ENCODE data around the gene GPR26.

The GPR26 gene

DNA sequence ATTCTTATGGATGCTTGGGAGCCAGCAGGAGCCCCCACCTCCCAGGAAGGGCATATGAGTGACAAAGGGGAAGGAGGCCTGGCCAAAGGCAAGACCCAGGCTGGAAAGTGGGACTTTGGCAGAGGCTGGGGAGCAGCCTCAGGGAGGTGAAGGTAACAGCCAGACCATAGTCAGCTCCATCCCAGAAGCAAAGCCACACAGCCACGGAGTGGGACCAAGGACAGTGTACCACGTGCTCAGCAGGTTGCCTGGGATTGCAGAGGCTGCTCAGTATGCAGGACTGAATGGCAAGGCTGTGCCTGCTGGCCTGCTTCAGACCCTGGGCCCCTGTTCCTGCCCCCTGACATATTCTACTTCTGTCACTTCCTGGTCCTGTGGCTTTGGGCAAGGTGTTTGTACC is 17.6 kb upstream of the GPR26 start:
- no peak for DNase-seq

GRCh38 chr10:123649676-123650075 is 16.5 kb upstream of the GPR26 start:
- DNase-seq, result no peak

DNA sequence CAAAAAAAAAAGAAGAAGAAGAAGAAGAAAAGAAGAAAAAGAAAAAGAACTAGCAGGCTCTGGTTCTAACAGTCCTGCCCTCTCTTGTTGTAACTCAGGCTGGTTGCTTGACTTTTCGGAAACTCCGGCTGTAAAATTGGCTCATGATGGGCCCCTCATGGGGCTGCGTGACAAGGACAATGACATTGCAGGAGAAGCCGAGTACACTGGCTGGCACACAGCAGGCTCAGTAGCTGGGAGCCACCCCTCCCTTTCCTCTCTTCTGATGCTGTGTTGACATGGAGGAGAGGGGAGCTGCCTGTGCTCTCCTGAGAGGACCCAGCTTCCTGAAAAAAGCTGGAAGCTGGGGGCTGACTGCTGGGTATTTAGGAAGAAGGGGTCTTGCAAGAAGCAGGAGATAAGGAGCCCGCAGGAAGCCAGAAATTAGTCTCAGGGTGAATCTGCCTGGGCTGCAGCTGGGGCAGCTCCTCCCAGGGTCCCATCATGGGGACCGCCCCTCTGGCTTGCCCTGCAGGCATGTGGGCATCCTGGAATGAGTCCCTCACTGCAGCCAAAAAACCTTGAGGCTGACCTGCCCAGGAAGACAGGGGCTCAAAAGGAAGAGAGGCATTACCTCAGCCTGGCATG is 14.6 kb upstream of the GPR26 start:
- no peak for DNase-seq

GRCh38 chr10:123655751-123656150 is 10.4 kb upstream of the GPR26 start:
- no peak for DNase-seq

GRCh38 chr10:123663522-123663921 is 2.6 kb upstream of the GPR26 start:
- no peak for DNase-seq

GRCh38 chr10:123665491-123666286 is 466 bp upstream of the GPR26 start:
- no peak for DNase-seq

DNA sequence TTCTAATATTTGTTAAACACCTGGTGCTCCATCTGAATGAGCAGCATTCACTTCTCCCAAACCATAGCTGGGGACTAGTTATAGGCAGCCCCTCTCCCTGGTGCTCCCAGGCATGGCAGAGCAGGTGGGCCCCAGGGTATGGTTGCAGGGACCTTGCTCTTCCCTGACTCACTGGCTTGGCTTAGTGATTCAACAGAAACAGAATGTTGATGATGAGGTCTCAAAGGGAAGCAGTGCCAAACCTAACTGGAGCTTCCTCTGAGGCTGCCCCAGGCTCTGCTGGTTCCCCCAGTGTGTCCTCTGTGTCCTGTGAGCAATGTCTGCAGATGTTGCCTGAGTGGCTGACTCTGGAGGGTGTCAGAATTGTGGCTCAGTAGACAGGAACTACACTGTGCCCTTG is 3.7 kb downstream of the GPR26 start:
- DNase-seq, result no peak

GRCh38 chr10:123673198-123673597 is 7.0 kb downstream of the GPR26 start:
- no peak for DNase-seq

- DNase-seq, result no peak
These were observed 8.6 kb downstream of the GPR26 start for GRCh38 chr10:123674741-123675140.

DNA sequence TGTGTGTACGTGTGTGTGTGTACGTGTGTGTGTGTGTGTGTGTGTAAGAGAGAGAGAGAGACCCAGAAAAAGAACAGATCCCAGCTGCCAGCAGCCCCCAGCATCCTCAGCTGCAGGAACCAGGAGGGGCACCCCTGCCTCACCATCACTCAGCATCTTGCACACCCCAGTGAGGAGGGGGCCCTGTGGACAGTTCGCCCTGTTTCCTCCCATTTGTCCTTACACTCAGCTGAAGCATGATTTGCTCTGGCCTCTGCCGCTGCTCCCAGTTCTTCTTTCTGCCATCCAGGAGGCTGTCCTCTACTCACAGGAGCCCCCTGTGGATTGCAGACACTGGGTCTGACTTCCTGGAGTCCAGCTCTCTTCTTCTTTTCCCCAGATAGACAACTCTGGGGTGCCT is 9.7 kb downstream of the GPR26 start:
- no peak for DNase-seq

DNA sequence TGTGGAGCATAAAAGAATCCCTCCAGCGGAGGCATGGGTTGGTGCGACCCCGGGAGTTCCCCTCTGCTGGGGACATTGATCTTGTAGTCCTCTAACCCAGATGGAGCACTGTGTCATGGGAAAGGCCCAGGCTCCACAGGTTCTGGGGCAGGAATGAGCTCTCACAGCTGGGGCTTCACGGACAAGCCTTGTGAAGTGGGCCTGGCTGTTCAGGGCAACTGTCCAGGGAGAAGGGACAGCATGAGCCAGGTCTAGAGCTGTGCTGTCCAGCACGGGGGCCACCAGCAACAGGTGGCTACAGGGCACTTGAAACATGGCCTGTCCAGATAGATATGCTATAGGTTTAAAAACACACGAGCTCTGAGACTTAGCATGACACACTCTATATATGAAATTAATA is 11.4 kb downstream of the GPR26 start:
- no peak for DNase-seq

DNA sequence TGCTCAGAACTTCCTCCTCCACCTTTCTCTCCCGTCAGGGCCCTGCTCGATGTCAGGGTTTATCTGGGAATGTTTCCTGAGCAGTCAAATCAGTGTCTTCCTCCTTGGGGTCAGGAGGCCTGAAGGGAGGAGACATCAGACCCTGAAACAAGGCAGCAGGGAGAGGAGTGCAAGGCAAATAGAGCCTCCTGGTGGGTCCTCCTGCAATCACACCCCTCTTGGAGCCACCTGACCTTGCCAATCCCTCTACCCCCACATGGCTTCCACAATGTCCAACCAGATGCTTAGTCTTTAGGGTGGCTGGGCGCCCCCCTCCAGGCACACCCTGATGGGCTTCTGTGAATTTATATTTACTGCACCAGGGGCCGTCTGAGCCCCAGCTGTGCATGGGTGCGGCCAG is 12.2 kb downstream of the GPR26 start:
- no peak for DNase-seq

DNA sequence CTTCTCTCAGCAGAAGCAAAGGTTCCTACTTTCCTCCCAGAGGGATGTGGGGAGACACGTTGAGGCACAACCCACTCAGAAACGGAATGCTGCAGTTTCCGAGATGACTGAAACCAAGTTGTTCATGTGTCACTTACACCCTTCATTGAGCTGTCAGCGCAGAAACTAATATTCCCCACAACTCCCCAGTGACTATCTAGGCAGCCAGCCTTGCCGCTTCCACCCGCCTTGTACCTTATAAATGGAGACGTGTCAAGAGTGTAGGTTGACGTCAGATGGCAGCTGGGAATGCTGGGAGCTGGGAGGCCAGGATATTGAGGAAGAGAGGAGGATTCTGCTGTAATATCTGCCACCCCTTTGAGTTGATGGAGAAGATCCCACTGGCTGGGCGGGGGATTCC is 15.1 kb downstream of the GPR26 start:
- no peak for DNase-seq

DNA sequence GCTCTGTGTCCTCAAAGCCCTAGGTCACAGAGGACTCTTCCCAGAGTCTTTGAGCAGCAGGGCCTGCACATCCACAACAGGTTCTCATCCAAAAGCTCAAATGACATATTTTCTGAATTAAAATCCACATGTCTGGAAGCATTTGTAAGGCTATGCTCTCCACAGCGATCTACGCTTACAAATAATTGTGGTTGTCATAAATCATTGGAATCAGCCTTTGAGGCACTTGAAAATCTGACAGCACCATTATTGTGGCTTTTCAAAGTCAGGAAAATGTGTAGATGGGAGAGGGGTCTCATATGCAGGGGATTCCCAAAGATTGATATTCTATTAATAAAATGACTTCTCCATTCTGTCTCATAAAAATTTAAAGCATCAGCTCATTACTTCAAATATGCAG is 16.3 kb downstream of the GPR26 start:
- no peak for DNase-seq

- no peak for DNase-seq
These were observed 17.3 kb downstream of the GPR26 start for GRCh38 chr10:123683459-123683858.

DNA sequence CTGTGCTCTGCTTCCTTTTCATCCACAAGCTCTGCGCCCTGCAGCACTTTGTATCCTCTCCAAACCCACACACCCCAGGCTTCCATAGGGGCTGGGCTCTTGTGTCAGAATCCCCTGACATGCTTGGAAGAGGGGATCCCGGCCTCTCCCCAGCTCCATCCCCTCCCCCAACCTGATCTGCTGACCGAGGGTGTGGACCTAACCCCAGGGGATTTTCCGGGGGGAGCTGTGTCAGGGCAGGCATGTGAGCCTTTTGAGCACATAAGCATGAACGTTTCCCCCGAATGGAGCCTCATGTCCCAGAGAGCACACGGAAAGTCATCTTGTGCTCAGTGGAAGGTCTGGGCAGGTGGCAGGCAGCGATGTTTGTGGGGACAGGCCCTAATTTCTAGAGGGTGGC is 17.7 kb downstream of the GPR26 start:
- DNase-seq, result no peak

GRCh38 chr10:123685260-123685659 is 19.1 kb downstream of the GPR26 start:
- no peak for DNase-seq

DNA sequence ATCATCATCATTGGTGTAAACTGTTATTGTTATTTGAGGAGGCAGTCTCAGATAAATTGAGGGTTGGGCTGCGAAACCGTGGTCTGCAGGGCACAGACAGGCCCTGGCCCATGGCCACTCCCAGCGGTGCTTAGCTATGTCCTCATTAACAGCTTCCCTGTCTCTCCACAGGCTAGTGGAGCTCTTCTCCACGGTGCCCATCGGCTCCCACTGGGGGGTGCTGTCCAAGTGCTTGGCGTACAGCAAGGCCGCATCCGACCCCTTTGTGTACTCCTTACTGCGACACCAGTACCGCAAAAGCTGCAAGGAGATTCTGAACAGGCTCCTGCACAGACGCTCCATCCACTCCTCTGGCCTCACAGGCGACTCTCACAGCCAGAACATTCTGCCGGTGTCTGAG is 21.6 kb downstream of the GPR26 start:
- no peak for DNase-seq

GRCh38 chr10:123689880-123690279 is 23.7 kb downstream of the GPR26 start:
- DNase-seq, result no peak

DNA sequence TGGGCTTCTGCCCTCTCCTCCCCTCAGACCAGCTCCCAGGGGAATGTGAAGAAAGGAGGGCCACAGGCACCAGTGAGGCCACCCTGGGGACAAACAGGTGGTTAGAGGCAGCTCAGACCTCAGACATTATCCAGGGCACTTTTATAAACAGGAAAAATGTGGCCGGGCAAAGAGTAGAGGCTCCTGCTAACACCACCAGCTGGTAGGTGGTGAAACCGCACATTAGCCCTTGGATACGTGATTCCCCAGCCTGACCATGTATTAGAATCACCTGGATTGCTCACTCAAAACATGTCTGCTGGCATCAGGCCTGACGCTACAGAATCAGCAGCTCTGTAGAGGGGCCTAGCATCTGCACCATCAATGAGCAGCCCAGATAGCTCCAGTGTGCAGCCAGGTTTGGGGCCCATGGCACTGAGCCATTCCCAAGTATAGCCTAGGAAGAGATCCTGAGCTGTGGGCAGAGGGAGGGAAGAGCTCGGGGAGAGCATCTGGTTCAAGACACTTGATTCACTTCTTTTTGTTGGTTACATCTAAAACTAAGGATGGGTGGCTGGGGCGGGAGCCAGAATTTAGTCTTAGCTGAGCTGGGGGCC is 37.1 kb downstream of the GPR26 start:
- DNase-seq, result no peak

DNA sequence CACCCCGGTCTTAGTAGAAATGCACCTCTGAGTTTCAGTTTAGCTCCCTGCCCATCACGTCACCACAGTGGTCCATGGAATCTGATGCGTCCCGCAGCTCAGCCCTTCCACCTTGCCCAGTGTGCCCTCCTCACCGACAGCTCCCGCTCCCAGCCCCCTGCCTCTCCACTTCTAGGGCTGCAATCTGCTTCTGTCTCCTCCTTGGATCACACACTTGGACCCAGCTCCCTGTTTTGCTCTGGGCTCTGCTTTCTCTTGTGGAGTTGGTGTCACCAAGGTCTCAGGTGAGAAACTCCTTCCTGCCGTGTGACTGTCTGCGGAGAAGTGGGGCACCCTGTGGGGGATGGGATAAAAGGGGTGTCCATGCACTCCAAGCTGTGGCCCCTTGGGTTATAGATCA is 37.9 kb downstream of the GPR26 start:
- no peak for DNase-seq

DNA sequence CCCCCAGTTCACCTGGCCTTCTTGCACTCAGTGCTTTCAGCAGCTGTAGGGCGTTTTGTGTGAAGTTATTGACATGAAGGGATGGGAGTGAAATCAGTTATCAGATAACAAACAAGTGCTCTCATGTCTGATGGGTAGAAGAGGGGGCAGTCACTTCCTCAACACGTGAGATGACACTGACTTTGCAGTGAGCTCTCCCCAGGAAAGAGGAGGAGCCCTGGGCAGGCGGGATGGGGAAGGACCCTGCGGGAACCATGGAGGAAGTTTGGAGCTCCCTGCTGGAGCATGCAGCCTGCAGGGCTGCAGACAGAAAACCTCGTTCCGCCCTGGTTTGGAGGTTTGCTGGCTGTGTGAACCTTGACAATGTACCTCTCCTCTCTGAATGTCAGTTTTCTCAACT is 38.7 kb downstream of the GPR26 start:
- no peak for DNase-seq

DNA sequence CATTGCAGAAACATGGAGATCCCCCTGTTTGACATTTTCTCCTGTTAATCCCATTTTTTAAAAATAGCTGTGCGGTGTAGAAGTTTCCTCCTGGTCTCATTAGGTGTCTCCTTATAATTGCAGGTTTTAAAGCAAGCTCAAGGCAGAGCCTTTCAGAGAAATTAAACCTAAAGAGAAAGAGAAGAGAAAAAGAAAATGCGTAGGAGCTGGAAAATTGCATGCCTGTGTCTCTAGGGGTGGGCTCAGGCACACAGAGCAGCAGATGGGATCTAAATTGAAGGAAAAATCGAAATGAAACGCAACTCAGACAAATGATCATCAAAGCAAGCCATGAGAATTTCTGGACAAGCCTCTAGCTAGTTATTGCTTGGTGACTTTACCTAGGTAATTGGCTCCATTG is 40.1 kb downstream of the GPR26 start:
- DNase-seq, result no peak

- DNase-seq, result no peak
These were observed 49.4 kb downstream of the GPR26 start for GRCh38 chr10:123715546-123715945.

GRCh38 chr10:123717336-123717735 is 51.2 kb downstream of the GPR26 start:
- DNase-seq, result no peak

Measured in NCI-H2081 (cell line).